ENCODE data around the gene CIB2.

Gene CIB2

GRCh38 chr15:78107471-78107870 lies 23.8 kb downstream of the CIB2 start:
- no peak for DNase-seq (ENCODE audit: low spot score)

GRCh38 chr15:78105476-78106241 lies 25.6 kb downstream of the CIB2 start:
- no peak for DNase-seq (ENCODE audit: low spot score)

- DNase-seq (ENCODE audit: low spot score): no peak
Observed at GRCh38 chr15:78104566-78105475, 26.4 kb downstream of the CIB2 start.

- DNase-seq (ENCODE audit: low spot score): no peak
Observed at GRCh38 chr15:78104119-78104479, 27.1 kb downstream of the CIB2 start.

- DNase-seq (ENCODE audit: low spot score): no peak
Observed at GRCh38 chr15:78103406-78104118, 27.7 kb downstream of the CIB2 start.

- no peak for DNase-seq (ENCODE audit: low spot score)
Observed at GRCh38 chr15:78102741-78103140, 28.5 kb downstream of the CIB2 start.

- no peak for DNase-seq (ENCODE audit: low spot score)
Observed at GRCh38 chr15:78102211-78102610, 29.0 kb downstream of the CIB2 start.

GRCh38 chr15:78101423-78102105 lies 29.7 kb downstream of the CIB2 start:
- no peak for DNase-seq (ENCODE audit: low spot score)

- DNase-seq (ENCODE audit: low spot score): no peak
Observed at GRCh38 chr15:78100886-78101285, 30.4 kb downstream of the CIB2 start.

GRCh38 chr15:78098131-78098755 lies 33.0 kb downstream of the CIB2 start:
- DNase-seq (ENCODE audit: low spot score): no peak

- no peak for DNase-seq (ENCODE audit: low spot score)
Observed at GRCh38 chr15:78097667-78098066, 33.6 kb downstream of the CIB2 start.

GRCh38 chr15:78093242-78094020 lies 37.8 kb downstream of the CIB2 start:
- no peak for DNase-seq (ENCODE audit: low spot score)

- DNase-seq (ENCODE audit: low spot score): no peak
Observed at GRCh38 chr15:78092261-78093041, 38.8 kb downstream of the CIB2 start, which contains the start of gene SH2D7. TSS of gene SH2D7 (plus strand) at chr15:78092561. CDS start at chr15:78092585, 24 bp downstream.

- DNase-seq (ENCODE audit: low spot score): no peak
Observed at GRCh38 chr15:78090422-78091063, 40.7 kb downstream of the CIB2 start.

GRCh38 chr15:78088773-78089080 lies 42.5 kb downstream of the CIB2 start:
- no peak for DNase-seq (ENCODE audit: low spot score)

GRCh38 chr15:78087951-78088772 lies 43.1 kb downstream of the CIB2 start:
- DNase-seq (ENCODE audit: low spot score): no peak

GRCh38 chr15:78085928-78086327 lies 45.3 kb downstream of the CIB2 start:
- no peak for DNase-seq (ENCODE audit: low spot score)

GRCh38 chr15:78084449-78084750 lies 46.8 kb downstream of the CIB2 start:
- DNase-seq (ENCODE audit: low spot score): no peak

Data from left forelimb (tissue), 1 donor.